Fibroblast of mammary gland (primary cell): Measurements from ENCODE around the gene SHB.

Source experiments
- DNase-seq: peaks from one replicate; pipeline ENCODE4 v3.0.0-alpha.2; 2010; ENCODE audit warnings: low read depth
- H3K4me3 ChIP-seq: 2 replicates; pipeline ENCODE4 v1.5.1; 2011; ENCODE audit warnings: low read depth, mild to moderate bottlenecking, low read length, moderate library complexity; ENCODE audit not compliant: control insufficient read depth
- TF ChIP-seq, protein P1 (sequence below): conservative IDR thresholded peaks from 2 replicates; pipeline ENCODE4 v1.5.1; 2011; ENCODE audit warnings: low read depth, low read length, inconsistent platforms; ENCODE audit not compliant: control insufficient read depth, insufficient read depth

SHB gene

DNA sequence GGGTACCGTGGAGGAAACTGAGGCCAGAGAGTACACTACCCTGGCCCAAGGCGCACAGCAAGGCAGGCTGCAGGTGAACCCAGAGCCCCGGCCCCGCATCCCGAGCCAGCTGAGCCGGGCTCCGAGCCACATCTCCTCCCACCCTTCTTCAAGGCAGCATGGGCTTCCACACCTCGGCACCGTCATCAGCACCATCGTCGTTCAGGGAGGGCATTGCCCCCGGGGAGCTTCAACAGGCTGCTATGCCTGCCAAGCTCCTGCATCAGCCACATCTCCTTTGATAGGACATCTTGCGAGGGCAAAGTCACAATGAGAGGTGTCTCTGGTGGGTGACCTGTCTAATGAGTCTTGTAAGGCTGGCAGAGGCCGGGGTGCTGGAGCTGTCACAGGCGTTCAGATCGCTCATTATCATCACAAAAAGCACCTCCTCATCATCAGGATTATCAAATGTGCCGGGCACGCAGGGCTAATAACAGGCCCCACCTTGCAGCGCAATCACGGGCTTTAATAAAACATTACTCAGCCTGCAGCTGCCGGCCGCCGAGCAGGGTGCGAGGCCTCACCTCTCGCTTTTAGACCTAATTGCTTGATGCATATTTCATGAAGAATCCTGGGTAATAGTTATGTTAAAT lies 145.1 kb downstream of the SHB start:
- H3K4me3 ChIP-seq, result no peak overlapping the region
- no peak for DNase-seq
- TF ChIP-seq, protein P1, sequence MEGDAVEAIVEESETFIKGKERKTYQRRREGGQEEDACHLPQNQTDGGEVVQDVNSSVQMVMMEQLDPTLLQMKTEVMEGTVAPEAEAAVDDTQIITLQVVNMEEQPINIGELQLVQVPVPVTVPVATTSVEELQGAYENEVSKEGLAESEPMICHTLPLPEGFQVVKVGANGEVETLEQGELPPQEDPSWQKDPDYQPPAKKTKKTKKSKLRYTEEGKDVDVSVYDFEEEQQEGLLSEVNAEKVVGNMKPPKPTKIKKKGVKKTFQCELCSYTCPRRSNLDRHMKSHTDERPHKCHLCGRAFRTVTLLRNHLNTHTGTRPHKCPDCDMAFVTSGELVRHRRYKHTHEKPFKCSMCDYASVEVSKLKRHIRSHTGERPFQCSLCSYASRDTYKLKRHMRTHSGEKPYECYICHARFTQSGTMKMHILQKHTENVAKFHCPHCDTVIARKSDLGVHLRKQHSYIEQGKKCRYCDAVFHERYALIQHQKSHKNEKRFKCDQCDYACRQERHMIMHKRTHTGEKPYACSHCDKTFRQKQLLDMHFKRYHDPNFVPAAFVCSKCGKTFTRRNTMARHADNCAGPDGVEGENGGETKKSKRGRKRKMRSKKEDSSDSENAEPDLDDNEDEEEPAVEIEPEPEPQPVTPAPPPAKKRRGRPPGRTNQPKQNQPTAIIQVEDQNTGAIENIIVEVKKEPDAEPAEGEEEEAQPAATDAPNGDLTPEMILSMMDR, result no peak

DNA sequence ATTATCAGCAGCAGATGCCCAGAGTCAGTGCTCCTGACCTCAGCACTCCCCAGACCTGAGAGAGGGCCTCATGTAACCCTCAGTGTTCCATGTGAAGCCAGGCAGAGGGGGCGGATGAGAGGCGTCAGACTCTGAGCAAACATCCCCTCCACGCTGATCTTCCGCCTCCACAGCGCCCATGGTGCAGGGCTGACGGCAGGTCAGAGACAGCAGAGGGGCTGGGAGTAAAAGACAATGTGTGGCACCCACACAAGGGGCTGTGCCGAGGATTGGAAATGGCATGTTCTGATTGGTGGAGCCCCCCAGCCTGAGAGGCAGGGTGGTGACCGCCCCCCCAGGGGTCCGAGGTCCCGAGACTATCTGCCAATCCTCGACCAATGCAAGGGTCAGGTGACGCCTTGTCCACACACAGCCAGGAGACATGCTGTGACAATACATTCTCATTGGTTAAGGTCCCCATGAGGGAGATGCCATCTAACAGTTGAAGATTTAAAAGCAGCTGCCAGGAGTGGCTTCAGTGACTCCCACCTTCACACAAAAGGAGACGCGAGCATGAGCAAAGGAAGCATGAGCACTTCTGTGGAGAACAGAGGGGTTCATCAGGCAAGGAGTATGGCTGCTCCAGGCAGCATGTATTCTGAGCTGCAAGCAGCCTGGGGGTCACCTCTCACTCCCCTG lies 145.8 kb downstream of the SHB start:
- DNase-seq, result no peak
- no peak overlapping the region for H3K4me3 ChIP-seq
- TF ChIP-seq, protein P1, result no peak

DNA sequence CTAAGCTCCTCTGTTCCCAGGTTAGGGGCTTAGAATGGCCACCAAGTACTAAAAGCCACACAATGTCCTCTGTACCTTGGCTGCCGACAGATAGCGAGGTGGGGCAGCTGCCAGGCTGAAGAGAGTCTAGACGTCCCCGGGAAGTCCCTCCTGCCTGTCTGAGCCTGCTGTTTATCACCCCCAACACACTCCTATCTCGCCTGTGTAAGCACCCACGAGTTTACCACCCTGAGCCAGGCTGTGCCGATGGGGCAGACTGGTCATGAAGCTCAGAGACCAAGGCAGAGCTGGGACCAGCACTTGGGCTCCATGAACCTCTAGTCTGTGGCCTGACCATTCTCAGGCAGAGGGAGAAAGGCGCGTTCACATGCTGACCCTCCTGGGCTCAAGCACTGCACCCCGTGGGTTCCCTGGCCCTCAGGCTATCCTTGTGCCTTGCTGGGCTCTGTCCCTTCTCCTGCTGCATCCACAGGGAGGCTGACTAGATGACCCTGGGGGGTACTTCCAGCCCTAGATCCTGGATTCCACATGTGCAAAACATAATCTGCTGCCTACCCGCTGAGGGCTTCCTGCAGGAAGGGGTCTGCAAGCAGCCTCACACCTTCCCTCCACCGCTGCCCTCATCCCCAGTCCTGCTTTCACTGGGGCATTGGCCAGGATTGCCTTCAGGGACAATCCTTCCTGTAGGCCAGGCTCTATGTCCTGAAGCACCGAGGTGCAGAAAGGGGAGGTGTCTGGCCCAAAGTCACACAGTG lies 146.5 kb downstream of the SHB start:
- DNase-seq, result no peak
- TF ChIP-seq, protein P1, result no peak
- no peak overlapping the region for H3K4me3 ChIP-seq

DNA sequence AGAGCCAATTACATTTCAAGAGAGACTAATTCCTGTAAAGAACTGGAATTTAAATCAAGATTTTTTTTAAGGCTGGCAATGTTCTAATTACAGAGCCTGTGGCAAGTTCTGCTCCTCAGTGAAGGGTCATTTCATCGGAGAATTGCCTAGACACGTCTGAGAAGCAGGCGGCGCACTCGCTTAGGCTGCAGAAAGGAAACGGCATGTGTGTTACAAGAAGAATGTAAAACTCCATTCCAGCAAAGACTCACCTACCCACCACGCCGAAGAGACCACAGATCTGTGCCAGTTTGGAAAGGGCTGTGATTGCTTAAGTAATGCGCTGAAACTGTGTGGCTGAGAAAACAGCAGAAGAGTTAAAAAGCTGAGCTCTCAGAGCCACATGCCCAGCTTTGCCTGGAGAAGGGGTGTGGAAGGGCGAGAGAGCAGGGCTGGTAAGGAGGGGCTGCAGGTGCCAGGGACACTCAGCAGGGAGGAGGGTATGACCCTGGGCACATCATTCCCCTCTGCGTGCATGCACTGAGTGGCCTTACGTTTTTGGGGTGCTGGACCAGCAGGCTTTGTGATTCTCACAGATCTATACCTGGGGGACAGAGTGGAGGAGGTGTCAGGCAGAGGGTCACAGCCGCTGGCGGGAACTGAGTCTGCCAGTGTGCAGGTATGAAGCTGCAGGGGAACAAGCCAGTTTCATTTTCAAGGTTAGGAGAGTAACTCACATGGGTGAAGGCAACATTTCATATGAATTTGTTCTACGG lies 147.3 kb downstream of the SHB start:
- TF ChIP-seq, protein P1, result peak; percentile 24
- peak; percentile 46 for DNase-seq
- no peak overlapping the region for H3K4me3 ChIP-seq

DNA sequence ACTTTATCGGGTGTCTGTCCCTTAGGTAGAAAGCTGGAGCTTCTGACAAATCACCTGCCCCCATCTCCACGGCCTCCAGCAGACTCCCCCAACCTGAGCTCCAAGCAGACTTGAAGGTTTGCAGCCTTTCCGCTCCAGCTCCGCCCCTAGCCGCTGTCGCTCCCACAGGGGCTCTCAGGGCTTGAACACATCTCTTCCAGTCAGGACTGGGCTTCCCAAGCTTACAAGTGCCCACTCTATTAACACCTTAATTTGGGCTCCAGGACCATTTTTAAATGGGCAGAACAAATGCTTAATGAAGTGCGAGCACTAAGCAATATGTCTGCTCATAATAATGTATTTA lies 147.9 kb downstream of the SHB start:
- TF ChIP-seq, protein P1, result no peak
- no peak overlapping the region for H3K4me3 ChIP-seq
- DNase-seq, result no peak

DNA sequence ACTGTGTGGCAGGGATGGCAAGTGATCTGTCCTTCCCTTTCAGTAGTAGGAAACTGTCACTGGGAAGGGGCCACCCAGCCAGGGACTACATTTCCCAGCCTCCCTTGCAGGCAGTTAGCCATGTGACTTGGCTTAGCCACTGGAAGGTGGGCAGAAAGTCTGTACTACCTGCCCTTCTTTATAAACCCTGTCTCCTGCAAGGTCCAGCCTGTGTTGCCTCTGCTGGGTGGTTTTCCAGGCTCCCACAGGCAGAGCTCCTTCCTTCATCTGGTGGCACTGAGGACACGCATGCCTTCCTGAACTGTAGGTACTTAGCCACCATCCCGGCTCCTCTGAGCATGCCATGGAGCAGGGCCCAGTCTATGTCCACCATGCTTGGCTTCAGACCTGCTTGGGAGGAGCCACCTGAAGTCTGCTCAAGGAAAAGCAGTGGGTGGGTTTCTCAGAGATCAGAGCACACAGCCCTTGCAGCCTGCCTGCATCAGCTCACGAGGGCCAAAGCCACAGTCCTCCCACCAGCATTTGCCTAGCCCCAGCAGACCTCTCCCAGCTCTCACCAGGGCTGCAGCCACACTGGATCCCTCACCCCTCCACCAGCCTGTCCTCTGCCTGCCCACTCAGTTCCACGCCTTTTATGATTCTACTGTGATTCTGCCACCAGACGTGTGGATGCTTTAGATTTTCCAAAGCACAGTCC lies 148.4 kb downstream of the SHB start:
- DNase-seq, result no peak
- TF ChIP-seq, protein P1, result no peak
- H3K4me3 ChIP-seq, result no peak overlapping the region
